ENCODE data around the gene INPP5D.
"Not testable (repeated sequence)": the region's sequence is repeated elsewhere in the genome, so short reads cannot be mapped to it uniquely, and the experiment has no call there.

INPP5D gene

GRCh38 chr2:233053928-233054784, 6.0 kb upstream of the INPP5D start:
- peak; percentile 88 for DNase-seq (ENCODE audit: low spot score)

DNA sequence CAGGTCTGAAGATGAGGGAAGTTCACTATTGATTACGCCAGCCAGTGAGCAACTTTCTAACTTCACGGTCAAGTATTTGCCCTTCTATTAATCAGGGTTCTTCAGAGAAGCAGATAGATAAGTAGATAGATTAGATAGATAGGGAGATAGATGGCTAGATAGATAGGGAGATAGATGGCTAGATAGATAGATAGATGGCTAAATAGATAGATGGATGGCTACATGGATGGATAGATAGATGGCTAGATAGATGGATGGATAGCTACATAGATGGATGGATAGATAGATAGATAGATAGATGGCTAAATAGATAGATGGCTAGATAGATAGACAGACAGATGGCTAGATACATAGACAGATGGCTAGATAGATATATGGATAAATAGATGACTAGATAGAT, 4.8 kb upstream of the INPP5D start:
- DNase-seq (ENCODE audit: low spot score) = no peak

GRCh38 chr2:233056961-233057605, 3.1 kb upstream of the INPP5D start:
- no peak for DNase-seq (ENCODE audit: low spot score)

DNA sequence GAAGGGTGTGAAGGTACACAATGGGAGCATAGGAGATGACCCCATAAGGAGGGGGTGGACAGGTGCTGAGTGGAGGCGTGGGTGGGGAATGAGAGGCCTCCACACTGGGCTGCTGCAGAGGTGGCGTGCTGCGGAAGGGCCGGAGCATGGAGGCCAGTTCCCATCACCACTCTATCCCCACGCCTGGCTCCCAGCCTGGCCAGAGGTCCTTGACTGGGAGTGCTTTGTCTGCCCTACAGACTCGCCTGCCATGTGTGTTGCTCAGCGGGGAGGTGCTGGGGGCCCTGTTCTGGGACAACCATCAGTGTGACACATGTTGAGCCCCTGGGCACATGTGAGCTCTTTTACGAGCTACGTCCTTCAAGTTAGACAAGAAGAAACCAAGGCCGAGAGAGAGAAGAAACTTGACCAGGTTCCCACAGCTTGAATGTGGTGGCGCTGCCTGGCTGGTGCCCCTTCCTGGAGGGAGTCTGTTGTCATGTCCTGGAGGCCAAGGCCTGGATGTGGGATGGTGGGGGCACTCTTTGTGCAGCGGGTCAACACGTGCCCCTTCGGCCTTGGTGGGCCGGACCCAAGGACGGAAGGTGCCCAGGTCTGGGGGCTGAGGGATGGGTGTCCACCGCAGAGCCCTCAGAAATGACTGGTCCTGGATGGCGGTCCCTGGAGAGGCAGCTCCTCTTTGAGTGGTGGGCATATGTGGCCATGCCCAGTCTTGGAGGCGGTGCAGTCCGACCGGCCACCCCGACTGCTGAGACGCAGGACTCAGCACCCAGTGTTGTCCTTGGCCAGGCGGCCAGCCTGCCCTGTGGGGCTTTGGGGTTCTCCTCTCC, 1.2 kb upstream of the INPP5D start:
- no peak for DNase-seq (ENCODE audit: low spot score)

- DNase-seq (ENCODE audit: low spot score) = no peak
Observed at GRCh38 chr2:233059547-233059796, 670 bp upstream of the INPP5D start.

- DNase-seq (ENCODE audit: low spot score) = no peak
Observed at GRCh38 chr2:233060501-233060979, 398 bp downstream of the INPP5D start.

DNA sequence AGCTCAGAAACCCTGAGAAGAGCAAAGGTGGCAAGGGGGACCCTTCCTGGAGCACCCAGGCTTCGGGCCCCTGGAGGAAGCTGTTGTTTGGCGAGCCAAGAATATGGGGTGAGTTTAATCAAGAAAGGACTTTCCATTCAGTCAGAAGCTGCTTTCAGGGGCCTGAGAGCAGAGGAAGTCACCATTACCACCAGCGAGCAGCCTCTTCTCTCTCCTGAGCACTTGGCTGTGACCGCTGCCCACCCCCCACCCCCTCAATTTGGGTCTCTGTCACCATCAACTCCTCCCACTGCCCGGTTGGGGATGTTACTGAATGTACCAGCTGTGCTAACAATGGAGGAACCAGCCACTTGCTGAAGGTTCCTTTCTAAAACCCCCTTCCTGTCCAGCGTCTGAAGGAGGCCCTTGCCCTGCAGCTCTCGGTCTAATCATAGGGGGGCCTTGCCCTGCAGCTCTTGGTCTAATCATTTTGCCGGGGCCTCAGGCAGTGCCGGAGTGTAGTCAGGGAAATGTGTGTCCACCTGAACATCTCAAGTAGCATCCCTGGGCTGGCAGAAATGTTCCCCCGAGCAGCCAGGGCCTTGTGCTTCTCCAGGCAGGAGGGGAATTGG, 943 bp downstream of the INPP5D start:
- no peak for DNase-seq (ENCODE audit: low spot score)

- DNase-seq (ENCODE audit: low spot score) = no peak
Observed at GRCh38 chr2:233061591-233062450, 1.7 kb downstream of the INPP5D start.

DNA sequence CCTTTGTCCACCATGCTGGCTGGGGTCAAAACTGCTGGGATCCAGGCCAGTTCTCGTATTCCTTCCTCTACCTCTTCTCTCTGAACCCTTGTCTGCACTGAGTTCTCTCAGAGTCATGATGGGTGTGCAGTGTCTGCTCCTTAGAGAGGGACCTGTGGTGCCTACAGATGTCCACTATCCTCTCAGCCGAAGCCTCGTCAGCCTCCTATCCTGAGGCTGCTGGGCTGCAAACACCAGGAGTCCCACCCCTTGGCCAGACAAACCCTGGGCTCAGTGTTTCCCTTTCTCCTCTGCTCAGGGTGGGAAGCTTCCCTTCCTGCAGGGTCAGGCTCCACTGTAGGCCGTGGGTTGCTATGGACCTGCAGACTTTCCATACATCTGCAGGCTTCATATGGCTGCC, 2.3 kb downstream of the INPP5D start:
- no peak for DNase-seq (ENCODE audit: low spot score)

DNA sequence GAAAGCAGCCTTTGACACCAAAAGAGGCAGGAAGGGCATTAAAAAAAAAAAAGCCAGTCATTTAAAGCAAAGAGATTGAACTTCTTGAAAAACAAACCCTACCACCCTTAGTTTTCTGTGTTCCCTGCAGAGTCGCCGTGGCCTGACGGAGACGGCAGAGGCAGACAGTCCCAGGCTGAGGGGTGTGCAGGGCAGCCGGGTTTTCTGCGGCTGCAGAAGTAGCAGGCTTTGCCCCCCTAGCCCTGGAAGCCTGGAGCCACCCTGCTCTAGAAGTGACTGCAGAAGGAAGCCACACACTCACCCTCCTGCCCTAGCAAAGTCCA, 2.8 kb downstream of the INPP5D start:
- no peak for DNase-seq (ENCODE audit: low spot score)

DNA sequence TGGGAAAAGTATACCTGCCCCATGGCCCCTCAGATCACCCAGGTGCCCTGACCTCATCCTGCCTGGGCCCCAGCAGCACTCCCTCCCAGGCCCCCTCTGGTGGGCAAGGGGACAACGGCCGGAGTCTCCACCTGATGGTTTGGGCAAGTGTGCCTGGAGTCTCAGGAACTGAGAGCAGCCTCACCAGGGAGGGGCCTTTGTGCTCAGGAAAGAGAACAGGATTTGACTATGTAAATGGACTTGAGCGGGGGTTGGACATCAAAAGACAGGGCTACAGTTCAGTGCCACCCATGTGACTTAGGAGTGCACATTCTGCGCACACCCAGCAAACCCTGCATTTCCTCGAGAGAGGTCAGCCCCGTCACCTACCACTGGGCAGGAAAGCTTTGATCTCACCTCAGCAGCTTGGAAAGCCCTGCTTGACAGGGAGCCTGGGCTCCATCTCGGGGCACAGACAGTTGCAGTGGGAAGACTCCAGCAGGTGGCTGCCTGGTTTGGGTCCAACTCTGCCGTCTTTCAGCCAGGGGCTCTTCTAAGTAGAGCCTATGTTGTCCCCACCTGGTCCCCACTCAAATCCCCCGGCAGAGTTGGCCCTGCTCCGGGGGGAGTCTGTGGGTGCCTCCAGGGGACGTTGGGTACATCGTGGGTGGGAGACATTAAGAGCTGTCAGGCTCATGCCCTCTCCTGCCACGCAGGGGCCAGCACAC, 3.3 kb downstream of the INPP5D start:
- no peak for DNase-seq (ENCODE audit: low spot score)

DNA sequence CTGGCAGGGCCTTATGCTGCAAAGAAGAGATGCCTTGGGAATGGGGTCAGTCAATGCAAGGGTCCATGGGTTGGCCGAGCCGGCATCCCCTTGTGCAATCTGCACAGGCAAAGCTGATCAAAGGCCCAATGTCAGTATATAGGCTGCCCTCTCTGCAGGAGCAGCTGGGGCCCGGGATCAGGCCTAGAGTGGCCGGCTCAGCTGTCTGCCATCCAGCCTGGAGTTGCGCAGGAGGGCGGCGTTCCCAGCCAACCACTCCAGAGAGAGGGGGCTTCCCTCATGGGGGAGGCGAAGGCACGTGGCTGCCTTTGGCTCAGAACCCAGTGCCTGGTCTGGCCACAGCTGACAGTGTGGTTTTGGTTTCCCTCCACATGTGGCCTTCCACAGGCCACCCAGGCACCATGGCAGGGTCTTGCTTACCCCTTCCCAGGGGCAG, 3.9 kb downstream of the INPP5D start:
- no peak for DNase-seq (ENCODE audit: low spot score)

DNA sequence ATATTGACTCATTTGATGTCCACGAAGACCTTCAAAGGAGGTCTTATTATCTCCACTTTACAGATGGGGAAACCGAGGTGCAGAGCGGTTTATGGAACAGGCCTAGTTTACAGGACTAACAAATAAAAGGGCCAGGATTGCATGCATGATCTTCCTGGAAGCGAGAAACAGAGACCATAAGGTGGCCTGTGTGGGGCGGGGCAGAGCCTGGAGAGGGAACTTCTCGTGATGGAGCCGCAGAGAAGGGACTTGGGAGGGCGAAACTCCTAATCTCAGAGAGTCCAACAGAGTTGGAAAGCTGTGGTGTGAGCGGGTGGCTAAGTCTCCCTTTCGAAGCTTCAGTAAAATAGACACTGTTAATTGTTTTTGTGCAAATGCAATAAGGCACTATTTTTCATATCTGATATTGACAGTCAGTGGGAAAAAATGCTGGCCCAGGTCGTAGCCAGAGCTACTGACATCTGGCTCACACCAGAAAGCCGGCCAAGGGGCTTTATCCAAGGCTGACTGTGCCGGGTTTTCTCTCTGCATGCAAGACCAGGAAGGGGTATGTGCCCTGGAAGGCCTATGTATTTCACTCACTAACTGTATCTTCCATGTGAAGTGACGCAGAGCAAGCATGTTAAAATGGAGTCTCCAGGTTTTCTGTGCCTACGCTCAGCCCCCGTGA, 4.5 kb downstream of the INPP5D start:
- DNase-seq (ENCODE audit: low spot score) = no peak

DNA sequence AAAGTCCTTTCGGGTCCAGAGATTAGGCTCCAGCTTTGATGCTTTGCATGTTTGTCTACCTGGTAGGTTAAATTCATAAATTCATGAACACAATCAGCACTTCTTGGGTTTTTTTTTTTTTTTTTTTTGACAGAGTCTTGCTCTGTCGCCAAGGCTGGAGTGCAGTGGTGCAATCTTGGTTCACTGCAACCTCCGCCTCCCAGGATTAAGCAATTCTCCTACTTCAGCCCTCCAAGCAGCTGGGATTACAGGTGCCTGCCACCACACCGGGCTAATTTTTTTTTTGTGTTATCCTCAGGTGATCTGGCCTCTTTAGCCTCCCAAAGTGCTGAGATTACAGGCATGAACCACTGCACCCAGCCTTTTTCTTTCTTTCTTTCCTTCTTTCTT, 5.1 kb downstream of the INPP5D start:
- not testable (repeated sequence) for DNase-seq (ENCODE audit: low spot score)

- DNase-seq (ENCODE audit: low spot score) = no peak
Observed at GRCh38 chr2:233065954-233066470, 5.9 kb downstream of the INPP5D start.

DNA sequence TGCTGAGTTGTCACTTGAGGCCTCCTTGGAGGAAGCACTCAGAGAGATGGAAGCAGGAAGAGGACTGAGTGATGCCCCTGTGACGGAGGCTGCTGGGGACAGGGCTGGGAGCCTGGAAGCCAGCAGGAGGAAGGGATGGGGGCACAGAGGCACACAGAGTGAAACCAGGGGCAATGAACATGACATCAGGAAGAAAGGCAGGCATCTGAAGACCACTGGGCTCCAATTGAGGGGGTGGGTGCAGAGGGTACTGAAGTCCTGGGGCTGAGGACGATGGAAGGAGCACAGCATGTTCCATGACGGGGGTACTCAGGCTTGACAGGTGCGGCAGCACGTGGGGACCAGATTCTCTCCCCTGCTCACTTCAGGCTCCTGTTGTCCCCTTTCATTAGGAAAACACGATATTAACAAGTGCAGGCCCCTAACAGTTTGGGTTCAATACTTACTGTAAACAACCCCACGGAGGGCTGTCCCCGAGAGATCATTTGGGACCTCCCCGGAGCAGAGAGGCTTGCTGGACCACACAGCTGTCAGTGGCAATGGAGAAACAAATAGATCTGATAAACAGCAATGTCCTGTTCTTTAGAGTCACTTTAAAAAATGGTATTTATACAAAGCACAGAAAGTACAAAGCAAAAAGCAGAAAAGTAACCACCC, 8.7 kb downstream of the INPP5D start:
- no peak for DNase-seq (ENCODE audit: low spot score)

DNA sequence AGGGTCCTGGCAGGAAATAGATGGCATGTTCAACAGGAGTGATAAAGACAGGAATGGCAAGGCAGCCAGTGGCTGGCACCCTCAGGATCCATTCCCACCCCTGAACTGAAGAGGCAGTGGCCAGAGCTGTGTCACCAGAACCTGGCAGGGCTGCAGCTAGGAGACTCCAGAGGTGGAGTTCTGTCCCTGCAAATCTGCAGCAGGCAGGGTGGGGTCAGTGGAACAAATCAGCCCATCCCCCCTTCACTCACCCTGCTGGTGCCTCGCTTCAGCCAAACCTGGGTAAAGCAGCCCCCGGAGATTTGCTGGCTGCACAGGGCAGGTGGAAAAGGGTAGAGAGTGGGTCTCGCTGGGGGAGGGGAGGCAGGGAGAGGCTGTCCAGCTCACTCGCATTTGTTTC, 12.7 kb downstream of the INPP5D start:
- DNase-seq (ENCODE audit: low spot score) = no peak

GRCh38 chr2:233074106-233074505, 14.0 kb downstream of the INPP5D start:
- DNase-seq (ENCODE audit: low spot score) = no peak

- no peak for DNase-seq (ENCODE audit: low spot score)
Observed at GRCh38 chr2:233075141-233075965, 15.2 kb downstream of the INPP5D start.
